HPDE6-E6E7 (cell line): ENCODE results near the gene ABCA4.

ENCODE experiments used
- DNase-seq: peaks from one replicate; pipeline ENCODE4 v3.0.0; 2011; ENCODE audit warnings: missing footprints; ENCODE audit errors: extremely low spot score

The ABCA4 gene

DNA sequence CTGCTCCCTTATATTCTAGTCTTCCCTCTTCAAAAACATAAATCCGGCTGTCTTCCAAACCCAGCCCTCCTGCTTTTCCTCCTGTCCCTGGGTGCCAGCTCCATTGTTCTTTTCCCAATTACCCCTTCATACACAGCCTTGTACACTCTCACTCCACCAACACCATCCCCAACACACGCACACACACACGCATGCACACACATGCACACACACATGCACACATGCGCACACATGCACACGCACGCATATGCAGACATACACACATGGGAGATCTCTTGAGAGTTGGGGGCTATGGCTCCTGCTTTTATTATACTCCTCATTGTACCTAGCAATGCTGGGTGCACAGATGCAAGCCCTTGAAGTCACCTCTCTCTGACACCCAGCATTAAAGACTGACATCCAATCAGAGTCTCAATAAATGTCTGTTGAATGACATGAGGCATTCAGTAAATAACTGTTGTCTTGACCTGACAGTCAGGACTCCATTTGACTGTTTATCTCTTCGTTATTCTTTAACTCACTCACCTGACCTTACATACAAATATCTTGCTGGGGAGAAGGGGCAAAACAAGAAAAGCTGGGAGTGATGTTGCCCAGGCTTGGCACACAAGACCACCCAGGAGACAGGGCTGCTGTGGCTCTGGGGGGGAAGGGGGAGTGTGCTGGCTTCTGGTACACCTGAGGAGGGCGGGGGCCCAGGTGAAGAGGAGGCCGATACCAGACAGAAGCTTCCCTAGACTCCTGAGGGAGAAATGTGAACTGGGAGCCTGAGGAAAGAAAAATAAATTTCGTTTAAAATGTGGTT lies 16.0 kb downstream of the ABCA4 start:
- DNase-seq: no peak

DNA sequence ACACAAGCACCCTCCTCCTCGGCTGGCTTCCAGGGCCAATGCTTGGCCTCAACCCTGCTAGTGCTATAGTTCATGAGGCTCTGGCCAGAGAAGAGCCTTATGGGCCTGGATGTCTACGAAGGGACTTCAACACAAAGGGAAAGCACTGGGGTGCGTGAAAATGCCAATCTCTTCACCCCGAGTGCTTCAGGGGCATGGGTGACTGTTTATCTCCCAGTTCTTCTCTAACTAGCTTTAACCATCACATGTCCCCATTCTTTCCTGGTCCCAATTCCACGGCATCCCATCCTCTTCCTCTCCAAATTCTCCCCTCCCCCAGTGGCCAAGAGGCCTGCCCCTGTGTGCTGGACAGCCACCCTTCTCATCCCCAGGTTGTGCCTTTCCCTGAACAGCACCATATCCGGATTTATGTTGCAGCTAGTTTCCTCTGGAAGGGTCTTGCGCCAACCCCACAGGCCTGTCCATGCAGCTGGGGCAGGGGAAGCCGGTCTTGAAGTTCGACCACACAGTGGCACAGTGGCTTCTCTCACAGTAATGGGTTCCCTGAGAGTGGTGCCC lies 16.7 kb downstream of the ABCA4 start:
- DNase-seq: no peak

DNA sequence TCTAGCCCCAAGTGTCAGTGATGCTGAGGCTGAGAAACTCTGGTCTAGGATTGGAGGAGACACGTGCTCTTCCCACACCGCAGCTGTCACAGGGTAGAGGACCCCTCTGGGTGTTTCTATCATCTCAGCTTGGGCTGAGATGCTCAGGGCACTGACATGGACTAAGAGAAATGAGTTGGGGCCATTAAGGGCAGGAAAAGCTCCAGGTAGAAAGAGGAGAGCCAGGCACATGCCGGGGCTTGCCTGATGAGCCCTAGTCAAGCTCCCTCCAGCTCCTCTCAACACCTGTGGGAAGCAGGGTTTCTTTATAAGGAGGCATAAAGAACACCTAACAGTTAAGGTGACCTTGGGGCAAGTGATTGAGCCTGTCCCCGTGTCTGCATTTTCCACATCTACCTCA lies 17.3 kb downstream of the ABCA4 start:
- peak; percentile 31 for DNase-seq

DNA sequence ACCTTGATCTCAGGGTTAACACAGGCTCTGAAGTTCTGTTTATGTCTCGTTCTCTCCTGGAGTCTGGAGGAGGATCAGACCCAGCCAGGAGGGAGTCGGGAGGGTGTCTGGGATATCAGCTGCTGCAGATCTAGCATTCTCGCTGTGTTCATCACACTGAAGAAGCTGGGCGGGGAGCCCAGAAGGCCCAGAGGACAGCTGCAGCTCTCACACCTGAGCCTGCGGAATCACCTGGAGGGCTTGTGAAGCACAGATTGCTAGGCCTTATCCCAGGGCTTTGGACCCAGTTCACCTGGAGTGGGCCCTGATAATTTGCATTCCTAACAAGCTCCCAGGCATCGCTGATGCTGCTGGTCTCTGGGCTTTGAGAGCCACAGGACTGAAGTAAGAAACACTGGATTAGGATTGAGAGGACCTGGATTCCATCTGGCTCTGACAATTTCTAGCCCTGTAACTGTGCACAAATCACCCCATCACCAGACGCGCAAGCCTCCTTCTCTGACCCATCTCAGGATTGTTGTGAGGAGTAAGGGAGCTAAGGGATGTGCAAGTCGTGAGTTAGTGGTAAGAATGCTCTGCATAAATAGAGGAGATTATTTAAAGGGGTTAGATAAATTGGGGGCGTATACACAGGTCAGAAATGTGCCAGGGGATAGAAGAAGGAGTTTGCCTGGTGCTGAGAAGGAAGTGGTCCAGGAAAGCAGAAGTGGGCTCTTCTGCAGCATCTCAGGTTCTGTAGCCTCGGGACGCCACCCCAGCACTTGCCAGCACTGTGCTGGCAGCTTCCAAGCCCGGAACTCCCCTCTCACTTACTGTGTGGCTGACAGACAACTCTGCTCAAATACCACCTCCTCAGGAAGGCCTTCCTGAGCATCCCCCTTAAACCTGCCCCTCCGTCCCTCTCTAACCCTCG lies 19.1 kb downstream of the ABCA4 start:
- DNase-seq: no peak

DNA sequence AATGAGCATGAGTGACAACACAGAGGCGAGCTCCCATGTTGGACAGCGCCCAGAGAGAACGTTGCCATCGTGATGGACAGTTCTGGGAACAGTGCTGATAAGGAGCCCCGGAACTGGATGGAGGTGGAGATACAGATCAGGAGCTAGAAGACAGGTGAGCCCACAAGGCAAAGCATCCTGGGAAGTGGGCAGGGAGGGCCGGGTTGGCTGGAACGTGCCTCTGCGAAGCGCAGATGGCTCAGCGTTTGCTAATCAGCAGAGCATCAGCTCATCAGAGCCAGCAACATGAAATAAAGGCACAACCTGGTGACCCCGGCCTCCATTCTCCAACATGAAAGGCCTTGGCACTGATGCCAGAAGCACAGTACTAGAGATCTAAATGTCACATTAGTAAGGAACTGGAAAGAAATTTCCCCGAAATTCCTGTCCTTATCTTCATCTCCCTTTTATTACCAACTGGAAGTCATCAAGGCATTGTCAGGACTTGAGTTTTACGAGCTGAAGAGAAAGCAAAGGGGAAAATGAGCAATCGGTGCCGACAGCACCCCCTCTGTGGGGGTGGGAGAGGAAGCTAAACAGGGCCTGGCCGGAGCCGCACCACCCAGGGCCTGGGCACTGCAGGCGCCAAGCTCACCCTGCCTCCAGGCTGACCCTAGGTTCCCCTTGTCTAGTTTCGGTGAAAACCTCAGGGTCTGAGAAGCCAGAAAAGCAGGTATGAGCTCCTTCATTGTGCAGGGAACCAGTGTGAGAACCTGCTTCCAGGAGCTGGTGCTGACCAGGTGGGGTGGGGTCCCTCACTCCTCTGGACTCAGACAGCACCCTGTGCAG lies 19.9 kb downstream of the ABCA4 start:
- DNase-seq: no peak

DNA sequence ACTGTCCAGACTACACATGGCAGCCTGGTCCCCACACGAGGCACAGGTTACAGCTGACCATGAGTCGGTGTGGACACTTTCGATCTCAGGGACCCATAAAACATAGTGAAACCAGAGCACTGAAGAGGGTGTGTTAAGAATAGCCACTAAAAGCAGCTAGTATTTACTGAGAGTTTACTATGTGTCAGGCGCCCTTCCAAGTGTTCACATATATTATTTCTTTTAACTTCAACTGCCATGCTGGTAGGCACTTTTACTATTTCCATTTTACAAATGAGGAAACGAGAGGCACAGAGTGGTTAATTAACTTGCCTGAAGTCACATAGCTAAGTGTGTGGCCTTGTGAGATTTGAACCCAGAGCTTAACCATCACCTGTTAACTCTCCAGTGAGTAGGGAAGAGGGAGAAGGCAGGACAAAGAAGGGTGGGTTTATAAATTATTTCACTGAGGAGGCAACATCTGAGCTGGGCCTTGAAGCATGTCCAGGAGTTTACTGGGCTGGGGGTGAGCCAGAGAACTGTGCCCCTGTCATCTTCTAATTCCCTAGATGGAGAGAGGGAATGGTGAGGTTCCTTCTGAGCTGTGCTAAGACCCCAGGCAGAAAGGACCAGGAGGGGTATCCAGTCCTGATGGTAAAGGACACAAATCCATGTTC lies 20.7 kb downstream of the ABCA4 start:
- no peak for DNase-seq

DNA sequence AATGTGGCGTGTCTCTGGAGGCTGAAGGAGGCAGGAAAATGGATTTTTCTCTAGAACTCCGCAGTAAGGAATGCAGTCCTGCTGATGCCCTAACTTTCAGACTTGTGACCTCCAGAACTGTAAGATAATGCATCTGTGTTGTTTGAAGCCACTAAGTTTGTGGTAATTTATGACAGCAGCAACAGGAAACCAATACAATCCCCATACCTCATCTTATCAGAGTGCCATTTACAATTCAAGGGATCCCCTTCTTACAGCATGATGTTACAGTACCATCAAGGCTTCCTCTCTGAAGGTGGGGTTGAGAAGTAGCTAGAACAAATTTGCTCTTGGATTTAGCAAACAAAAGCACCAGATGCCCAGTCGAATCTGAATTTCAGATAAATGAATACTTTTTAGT lies 21.6 kb downstream of the ABCA4 start:
- no peak for DNase-seq

DNA sequence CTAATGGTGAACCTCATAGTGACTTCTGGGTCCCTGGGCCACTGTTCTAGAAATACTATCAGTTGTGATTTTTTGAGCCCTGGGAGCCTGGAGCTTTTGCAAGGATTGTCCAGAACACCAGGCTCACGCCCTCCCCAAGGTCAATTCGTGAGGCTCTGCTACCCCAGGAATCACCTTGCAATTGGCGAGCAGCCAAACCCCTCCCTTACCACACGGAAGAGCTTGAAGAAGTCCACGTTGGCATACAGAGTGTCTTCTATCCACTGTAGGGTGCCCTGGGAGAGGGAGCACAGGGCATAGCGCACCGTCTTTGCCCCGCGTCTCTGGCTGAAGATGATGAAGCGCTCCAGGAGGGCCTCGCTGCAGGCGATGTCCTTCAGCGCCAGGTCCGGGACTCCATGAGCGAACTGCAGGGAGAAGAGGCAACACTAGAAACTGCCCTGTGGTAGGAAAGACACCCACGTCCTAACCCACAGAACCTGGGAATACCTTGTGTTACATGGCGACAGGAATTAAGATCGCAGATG lies 22.3 kb downstream of the ABCA4 start:
- no peak for DNase-seq

DNA sequence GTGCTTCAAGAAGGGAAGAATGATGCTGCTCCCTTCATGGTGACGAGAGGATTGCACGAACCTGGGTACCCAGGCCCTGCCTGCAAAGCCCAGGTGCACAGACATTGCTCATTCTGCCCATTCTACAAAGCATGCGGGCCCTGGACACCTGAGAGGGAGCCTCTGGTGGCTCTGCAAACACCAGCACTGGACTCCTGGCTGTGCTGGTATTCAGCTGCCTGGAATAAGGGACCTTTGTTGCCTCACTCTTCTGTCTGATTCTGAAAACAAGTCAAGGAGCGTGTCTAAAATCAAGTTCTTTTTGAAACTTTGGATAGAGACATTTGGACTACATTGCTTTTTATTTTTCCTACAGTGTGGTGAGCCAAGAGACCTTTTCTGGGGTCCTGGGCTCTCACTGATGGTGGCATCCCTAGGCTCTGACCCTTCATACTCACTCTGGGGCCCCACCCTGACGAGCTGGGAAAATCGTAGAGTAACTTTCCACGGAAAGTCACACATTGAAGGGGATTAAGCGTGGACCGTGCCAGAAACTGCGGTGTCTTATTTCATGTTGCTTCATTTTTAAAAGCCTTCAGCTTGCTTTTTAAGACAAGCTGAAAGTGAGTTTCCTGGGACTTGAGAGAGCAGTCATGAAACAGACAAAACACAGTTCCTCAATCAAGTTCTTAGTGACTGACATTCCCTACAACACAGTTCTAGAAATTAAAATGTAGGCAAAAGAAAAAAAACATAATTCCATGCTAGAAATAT lies 24.0 kb downstream of the ABCA4 start:
- no peak for DNase-seq

DNA sequence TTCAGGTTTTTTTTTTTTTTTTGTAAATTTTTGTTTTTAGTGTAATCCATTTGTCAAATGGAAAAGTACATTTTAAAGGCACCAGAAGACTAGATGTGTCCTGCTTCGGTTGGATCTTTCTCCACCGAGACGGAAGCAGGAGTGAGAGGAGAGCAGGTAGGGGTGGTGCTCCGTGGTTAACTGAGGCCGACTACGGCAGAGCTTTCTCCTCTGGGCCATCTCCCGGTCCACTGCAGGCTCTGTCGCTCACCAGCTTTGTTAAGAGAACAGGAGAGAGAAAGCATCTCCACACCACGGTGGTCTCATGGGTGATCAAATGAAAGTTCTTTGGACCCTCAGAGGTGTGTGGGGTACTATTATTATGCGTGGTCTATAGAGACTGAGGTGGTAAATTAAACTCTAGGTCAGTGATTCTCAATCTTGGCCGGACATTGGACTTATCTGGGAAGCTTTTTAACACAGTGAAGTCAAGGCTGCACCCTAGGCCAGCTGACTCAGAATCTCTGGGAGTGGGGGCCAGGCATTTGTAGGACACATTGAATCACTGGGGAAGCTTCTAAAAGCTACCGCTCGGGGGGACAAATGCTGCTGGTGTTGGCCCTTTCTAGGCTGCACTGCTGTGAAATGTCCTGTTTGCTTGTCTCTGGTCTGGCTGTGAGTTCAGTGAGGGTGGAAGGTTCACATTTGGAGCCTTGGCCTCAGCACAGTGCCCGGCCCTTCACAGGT lies 25.0 kb downstream of the ABCA4 start:
- DNase-seq: no peak

DNA sequence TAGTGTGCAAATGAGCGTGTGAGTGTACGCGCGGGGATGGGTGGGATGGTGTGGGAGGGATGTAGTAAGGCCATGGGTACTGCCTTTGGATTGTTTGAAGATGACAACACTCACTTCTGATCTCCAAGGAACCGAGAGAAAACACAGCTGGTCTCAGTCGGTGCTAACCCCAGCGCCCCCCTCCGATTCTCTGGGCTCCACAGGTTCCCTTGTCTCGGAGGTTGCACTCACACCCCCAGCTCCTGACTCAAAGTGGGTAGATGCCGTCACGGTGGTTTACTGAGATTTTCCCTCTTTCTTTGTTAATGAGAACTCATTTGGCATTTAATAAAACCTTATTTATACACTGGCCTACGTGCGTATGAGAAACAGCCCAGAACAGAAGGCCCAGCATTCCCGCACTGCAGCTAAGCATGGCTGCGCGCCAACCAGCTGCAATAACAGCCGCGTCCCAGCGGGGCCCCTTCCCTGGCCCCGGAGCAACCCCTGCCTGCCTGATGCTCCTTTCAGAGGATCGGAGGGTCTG lies 25.8 kb downstream of the ABCA4 start:
- no peak for DNase-seq

DNA sequence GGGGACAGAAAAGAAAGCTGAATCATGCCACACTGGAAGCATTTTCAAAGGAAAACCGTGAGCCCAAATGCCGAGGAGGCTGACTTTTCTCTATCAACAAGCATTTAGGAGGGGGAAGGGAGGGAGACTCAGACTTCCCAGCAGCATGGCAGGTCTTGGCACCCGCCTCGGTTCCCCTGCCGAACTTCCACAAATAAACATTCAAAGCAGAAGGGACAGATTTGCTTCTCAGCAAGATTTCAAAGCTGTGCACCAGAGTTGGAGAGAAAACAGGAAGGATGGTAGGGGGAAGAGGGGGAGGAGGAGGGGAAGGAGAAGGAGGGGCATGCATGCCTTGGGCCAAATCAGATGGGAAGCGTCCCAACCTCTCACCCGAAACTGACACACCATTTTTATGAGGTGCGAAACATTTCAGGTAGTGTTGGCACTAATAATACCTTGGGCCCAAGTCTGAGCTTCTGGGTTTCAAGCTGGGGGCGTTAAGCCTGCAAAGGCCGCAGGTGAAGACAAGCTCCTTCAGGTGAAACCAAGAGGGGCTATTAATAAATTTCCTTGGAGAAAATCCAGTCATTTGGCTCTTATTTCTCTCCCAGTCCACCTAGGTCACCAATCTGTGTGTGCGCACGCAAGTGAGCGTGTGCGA lies 26.4 kb downstream of the ABCA4 start:
- DNase-seq: no peak

DNA sequence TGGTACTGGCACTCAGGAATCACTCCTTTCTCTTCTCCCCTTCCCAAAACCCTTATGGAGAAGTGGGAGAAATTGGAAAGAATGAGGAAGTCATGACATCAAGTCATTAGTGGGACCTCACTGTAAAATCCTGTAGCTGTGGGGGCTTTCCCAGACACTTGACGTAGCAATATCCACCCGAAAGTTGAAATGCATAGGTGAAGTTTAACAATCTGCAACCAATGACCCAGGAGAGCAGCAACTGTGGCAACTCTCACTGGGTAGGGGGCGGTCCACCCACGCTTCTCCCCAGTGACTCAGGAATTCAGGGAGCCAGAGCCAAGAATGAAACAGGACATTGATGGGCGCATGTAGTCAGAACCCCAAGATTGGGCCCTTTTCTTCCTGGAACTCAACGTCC lies 27.0 kb downstream of the ABCA4 start:
- DNase-seq: no peak

DNA sequence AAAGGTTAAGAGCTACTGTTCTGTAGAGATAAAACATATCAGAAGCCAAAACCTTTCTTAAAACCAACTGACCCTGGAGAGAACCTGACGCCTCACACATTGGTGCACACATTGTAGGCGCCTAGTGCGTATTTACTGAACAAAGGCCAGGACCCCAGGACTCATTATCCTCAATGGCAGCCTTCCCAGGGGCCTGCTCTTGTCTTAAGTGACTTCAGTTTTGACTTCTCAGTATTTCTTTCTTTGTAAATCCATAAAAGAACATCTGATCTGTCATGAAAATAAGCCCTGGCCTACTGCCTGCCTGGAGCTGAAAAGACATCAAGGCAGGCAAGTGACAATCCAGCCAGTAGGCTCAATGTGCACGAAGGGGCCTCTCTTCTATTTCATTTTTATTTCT lies 27.6 kb downstream of the ABCA4 start:
- DNase-seq: no peak

DNA sequence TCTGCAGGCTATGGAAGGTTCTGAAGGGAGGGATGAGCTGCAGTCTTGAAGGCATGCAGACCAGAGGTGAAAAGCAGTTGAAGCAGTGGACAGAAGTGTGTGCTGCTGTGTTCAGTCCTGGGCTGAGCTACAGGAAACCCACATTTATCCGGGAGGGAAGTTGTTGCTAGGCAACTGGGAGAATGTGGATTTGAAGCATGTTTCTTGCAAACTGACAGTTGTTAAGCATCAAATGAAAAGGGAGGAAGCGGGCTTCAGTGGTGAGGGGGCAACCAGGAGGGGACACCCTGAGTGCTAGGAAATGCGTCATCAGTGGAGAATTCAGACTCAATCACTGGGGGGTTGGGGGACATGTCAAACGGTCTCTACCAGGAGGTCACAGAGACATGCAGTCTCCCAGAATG lies 28.7 kb downstream of the ABCA4 start:
- DNase-seq: no peak

DNA sequence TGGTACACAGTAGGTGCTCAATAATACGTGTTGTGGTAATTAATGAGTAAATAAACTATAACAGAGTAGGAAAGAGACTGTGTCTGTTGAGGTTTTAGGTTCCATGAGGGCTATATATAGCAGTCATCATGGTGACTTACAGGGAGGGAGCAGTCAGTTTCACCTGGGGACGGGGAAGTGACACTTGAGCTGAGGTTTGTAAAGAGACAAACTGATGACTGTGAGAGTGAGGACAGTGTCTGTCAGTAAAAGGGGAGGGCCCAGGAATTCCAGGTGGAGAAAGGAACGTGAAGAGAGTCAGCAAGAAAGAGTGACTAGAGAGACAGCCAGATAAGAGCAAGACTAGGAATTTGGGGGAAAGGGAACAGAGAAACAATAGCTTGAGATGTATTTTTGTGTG lies 30.2 kb downstream of the ABCA4 start:
- no peak for DNase-seq

DNA sequence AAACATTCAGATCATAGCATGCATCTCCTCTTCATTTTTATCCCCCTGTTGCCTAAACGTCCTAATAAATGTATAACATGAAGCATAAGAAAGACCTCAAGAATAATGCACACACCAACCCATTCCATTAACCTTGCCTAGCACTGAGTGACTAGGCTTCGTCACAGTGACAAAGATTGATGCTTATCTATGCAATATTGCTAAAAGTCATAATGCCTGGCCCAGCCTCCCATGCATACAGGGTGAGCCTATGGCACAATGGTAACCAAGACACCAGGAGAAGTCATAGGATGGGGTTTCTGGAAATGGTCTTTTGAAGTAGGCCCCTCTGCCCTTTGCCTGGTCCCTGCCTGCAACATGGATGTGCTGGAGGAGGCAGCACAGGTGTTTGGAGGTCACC lies 33.8 kb downstream of the ABCA4 start:
- no peak for DNase-seq

DNA sequence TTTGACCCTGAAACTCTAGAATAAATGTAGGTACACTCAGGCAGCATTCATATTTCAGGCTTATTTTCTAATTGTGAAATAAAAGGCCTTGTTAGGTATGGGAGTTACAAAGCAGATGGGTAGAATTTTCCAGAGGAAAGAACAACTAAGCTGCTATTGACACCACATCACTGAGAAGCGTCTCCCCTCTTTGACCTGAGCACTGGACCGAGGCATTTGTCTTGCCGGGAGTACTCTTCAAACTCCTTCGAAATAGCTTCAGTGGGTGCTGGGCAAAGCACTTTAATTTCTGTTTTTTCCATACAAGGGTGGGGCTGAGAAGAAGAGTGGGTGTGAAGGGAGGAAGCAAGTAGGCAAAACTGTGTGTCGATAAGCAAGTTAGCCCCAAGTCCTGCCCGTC lies 36.4 kb downstream of the ABCA4 start:
- DNase-seq: no peak

DNA sequence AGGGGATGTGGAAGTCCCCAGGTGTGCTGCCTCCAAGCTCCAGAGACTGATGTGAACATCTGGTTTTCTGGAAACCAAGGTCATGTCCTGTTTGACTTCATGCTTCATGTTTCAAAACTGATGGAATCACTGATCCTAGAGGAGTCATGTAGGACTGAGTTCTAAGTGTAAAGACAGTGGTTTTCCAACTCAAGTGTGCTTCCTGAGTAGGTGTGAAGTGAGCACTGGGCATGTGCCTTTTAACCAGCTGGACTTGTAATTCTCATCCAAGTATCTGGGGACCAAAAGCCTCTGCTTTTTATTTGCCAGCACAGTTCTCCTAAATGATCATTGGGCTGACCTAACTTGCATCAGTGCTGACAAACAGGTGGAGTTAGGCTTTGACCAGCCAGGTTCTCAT lies 36.9 kb downstream of the ABCA4 start:
- DNase-seq: no peak
